Smooth muscle cell (in vitro differentiated cells): Measurements from ENCODE around the gene LBHD2. TPM values are rescaled to one million over a fixed set of nuclear protein-coding genes. Genes with fewer than 3 reads are reported as not detected.

ENCODE experiments used
- DNase-seq: peaks from one replicate; lab custom pipeline; 2025; ENCODE audit not compliant: unreplicated experiment; lab: John Stamatoyannopoulos, UW
- H2AFZ ChIP-seq: fragments of 200-600 bp; sonication (generic); 2 replicates; pipeline ENCODE4 v1.6.0; 2016; ENCODE audit warnings: antibody characterized with exemption, low read depth, mild to moderate bottlenecking
- H3F3A ChIP-seq: fragments of 200-600 bp; sonication (generic); 2 replicates; pipeline ENCODE4 v1.6.0; 2017; ENCODE audit warnings: antibody characterized with exemption, low read depth
- H3K27ac ChIP-seq: fragments of 200-600 bp; sonication (generic); 2 replicates; pipeline ENCODE4 v1.5.1; 2016; ENCODE audit warnings: low read depth, mild to moderate bottlenecking
- H3K27me3 ChIP-seq: fragments of 200-600 bp; sonication (generic); 2 replicates; pipeline ENCODE4 v1.6.1; 2016; ENCODE audit warnings: low read depth, mild to moderate bottlenecking
- H3K36me3 ChIP-seq: fragments of 200-600 bp; sonication (generic); 2 replicates; pipeline ENCODE4 v1.5.1; 2016; ENCODE audit warnings: low read depth
- H3K4me1 ChIP-seq: fragments of 200-600 bp; sonication (generic); 2 replicates; pipeline ENCODE4 v1.5.1; 2016; ENCODE audit warnings: low read depth
- H3K4me2 ChIP-seq: fragments of 200-600 bp; sonication (generic); 2 replicates; pipeline ENCODE4 v1.6.0; 2016; ENCODE audit warnings: mild to moderate bottlenecking
- H3K4me3 ChIP-seq: fragments of 200-600 bp; sonication (generic); 2 replicates; pipeline ENCODE4 v1.5.1; 2016; ENCODE audit warnings: mild to moderate bottlenecking
- H3K79me2 ChIP-seq: fragments of 200-600 bp; sonication (generic); 2 replicates; pipeline ENCODE4 v1.6.0; 2016; ENCODE audit warnings: low read depth, mild to moderate bottlenecking
- H3K9ac ChIP-seq: fragments of 200-600 bp; sonication (generic); 2 replicates; pipeline ENCODE4 v1.6.0; 2016; ENCODE audit warnings: low read depth
- H3K9me3 ChIP-seq: fragments of 200-600 bp; sonication (generic); replicated peaks from 2 replicates; pipeline ENCODE4 v1.5.1; 2016; ENCODE audit warnings: low read depth
- H4K20me1 ChIP-seq: fragments of 200-600 bp; sonication (generic); 2 replicates; pipeline ENCODE4 v1.6.0; 2016; ENCODE audit warnings: low read depth
- WGBS: methylation state at CpG from one replicate; pipeline ENCODE4 v1.1.7; 2016; ENCODE audit warnings: low lambda C conversion rate; 5-methylcytosine and 5-hydroxymethylcytosine counted together
- polyA plus RNA-seq: library from polyadenylated mRNA; unstranded; fragments of >200 nt; fragmentation: Nextera tagmentation; extraction: Ambion mirVana; gene quantifications from 2 replicates; pipeline ENCODE4 v1.2.1, GENCODE V29; 2016
- total RNA-seq: library from RNA; depleted of rRNA; stranded (reverse); fragments of >200 nt; gene quantifications from 2 replicates; pipeline ENCODE4 v1.2.3, GENCODE V29; 2014
- TF ChIP-seq, protein P1 (sequence below): fragments of 200-600 bp; sonication (generic); IDR thresholded peaks from 2 replicates; pipeline ENCODE4 v1.5.1; 2017; ENCODE audit warnings: borderline replicate concordance, mild to moderate bottlenecking, antibody characterized with exemption; ENCODE audit not compliant: insufficient read depth, poor library complexity, severe bottlenecking

LBHD2 gene
- total and polyA plus RNA-seq, 2 experiments from 2014 or later: not detected

DNA sequence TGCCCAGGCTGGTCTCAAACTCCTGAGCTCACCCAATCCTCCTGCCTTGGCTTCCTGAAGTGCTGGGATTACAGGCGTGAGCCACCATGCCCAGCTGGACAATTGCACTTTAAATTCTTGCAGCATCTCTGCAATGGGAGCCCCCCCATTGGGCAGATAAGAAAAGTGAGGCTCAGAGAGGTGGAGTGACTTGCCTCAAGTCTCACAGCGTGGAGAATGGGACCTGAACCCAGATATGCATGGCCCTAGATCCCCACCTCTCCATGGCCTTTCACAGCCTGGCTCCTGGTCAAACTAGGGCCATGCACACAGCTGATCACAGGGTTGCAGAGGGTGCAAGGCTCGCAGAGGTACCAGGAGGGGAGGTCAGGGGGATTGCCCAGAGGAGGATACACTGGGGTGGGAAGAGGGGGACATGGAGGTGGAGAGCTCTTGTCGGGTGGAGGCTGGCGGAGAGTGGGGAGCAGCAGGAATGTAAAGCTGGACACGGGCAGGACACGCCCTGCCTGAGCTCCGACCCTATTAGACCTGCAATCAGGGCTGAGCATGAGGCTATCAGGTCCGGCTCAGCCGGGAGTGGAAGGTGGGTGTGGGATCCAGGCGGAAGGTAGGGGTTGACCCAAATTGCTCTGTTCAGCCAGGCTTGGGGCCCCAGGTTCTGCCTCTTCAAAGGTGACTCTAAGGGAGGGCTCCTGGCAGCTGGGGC is 17.4 kb downstream of the LBHD2 start:
- 97% methylated on average over 11 of the region's 11 CpGs for WGBS
- no peaks in the 10 kb centered on the region for H4K20me1 ChIP-seq
- no peak overlapping the region for H3K4me3 ChIP-seq
- no peaks in the 10 kb centered on the region for H3K9me3 ChIP-seq
- no peaks in the 10 kb centered on the region for H3K4me1 ChIP-seq
- no peak overlapping the region for H2AFZ ChIP-seq
- no peak for DNase-seq
- TF ChIP-seq, protein P1, sequence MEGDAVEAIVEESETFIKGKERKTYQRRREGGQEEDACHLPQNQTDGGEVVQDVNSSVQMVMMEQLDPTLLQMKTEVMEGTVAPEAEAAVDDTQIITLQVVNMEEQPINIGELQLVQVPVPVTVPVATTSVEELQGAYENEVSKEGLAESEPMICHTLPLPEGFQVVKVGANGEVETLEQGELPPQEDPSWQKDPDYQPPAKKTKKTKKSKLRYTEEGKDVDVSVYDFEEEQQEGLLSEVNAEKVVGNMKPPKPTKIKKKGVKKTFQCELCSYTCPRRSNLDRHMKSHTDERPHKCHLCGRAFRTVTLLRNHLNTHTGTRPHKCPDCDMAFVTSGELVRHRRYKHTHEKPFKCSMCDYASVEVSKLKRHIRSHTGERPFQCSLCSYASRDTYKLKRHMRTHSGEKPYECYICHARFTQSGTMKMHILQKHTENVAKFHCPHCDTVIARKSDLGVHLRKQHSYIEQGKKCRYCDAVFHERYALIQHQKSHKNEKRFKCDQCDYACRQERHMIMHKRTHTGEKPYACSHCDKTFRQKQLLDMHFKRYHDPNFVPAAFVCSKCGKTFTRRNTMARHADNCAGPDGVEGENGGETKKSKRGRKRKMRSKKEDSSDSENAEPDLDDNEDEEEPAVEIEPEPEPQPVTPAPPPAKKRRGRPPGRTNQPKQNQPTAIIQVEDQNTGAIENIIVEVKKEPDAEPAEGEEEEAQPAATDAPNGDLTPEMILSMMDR: no peak
- H3F3A ChIP-seq: peaks cover 4% of the 10 kb centered on the region
- H3K27me3 ChIP-seq: peaks cover 17% of the 10 kb centered on the region
- H3K36me3 ChIP-seq: no peaks in the 10 kb centered on the region
- H3K27ac ChIP-seq: no peak overlapping the region
- no peaks in the 10 kb centered on the region for H3K79me2 ChIP-seq
- no peak overlapping the region for H3K4me2 ChIP-seq
- no peak overlapping the region for H3K9ac ChIP-seq

DNA sequence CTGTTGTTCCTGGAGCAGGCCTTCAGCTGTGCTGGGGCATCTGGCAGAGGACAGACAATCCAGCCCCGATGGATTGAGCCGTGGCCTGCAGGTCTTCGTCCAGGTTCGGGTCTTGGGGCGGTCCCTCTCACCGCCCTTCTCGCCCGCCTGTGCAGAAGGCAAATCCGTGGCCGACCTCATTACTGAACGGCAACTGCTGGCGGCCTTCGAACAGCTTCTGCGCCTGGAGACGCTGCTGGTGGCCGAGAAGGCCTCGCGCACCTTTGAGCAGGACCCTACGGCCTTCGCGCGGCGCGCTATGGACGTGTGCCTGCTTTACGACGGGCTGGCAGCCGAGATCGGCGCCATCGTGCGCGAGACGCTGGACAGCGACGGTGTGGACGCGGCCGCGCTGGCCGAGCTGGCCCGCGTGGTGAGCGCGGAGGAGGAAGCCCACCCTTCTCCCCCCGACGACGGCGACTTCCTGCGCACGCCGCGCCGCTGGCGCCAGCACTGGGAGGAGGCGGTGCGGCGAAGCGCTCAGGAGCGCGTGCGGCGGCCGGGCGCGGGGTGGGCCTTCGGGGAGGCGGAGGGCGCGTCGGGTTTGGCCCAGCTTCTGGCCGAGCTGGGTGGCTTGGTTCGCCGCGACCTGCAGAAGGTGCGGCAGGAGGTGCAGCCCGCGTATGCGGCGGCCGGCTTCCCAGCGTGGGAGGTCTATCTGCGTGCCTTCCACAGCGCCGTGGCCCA is 18.1 kb downstream of the LBHD2 start:
- WGBS: 86% methylated on average over 58 of the region's 85 CpGs
- H2AFZ ChIP-seq: no peak overlapping the region
- H3F3A ChIP-seq: peaks cover 4% of the 10 kb centered on the region
- no peaks in the 10 kb centered on the region for H3K36me3 ChIP-seq
- no peak overlapping the region for H3K9ac ChIP-seq
- DNase-seq: no peak
- TF ChIP-seq, protein P1: no peak
- no peak overlapping the region for H3K27ac ChIP-seq
- no peak overlapping the region for H3K4me3 ChIP-seq
- peaks cover 17% of the 10 kb centered on the region for H3K27me3 ChIP-seq
- H3K79me2 ChIP-seq: no peaks in the 10 kb centered on the region
- H3K9me3 ChIP-seq: no peaks in the 10 kb centered on the region
- H4K20me1 ChIP-seq: no peaks in the 10 kb centered on the region
- no peak overlapping the region for H3K4me2 ChIP-seq
- H3K4me1 ChIP-seq: no peaks in the 10 kb centered on the region

DNA sequence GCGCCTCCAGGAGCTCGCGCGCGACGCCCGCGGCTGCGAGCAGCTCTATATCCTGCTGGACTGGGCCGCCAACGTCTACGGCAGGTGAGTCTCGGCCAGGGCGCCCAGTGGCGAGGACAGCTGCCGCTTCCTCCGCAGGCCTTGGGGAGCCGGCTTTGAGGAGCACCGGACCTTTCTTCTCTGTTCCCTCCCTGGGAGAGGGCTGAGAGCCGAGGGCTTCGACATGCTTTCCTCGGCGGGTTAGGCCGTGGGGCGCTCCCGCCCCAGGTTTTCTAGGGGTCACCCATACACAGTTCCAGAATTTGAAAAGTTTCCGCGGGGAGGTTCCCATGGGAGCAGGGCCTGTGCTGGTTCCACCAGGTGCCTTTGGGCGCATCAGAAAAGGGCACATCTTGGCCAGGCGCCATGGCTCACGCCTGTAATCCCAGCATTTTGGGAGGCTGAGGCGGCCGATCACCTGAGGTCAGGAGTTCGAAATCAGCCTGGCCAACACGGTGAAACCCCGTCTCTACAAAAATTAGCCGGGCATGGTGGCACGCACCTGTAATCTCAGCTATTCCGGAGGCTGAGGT is 18.8 kb downstream of the LBHD2 start:
- H3K27me3 ChIP-seq: peaks cover 17% of the 10 kb centered on the region

More for the DNA sequence above, 18.8 kb downstream of the LBHD2 start:
- H3F3A ChIP-seq: peaks cover 4% of the 10 kb centered on the region
- 91% methylated on average over 37 of the region's 39 CpGs for WGBS
- DNase-seq: no peak
- H4K20me1 ChIP-seq: no peaks in the 10 kb centered on the region
- H3K27ac ChIP-seq: no peak overlapping the region
- no peaks in the 10 kb centered on the region for H3K4me1 ChIP-seq
- no peak overlapping the region for H3K9ac ChIP-seq
- H2AFZ ChIP-seq: no peak overlapping the region
- no peak overlapping the region for H3K4me3 ChIP-seq
- no peak overlapping the region for H3K4me2 ChIP-seq
- H3K79me2 ChIP-seq: no peaks in the 10 kb centered on the region
- H3K9me3 ChIP-seq: no peaks in the 10 kb centered on the region
- H3K36me3 ChIP-seq: no peaks in the 10 kb centered on the region
- TF ChIP-seq, protein P1: no peak
